ENCODE measurements around the gene TMEM41A. TPM values are rescaled to one million over a fixed set of nuclear protein-coding genes. Genes with fewer than 3 reads are reported as not detected.
"Not testable (repeated sequence)": the region's sequence is repeated elsewhere in the genome, so short reads cannot be mapped to it uniquely, and the experiment has no call there.

TMEM41A gene
- total RNA-seq, 1 experiment from 2014 or later = 30.2 TPM

- BruUV-seq (replicated peaks) = no TSS peak
- H3K4me3 ChIP-seq (ENCODE audit: low read depth in 2 of 2, low read length in 2 of 2) = no peak overlapping the region
- H3K36me3 ChIP-seq (ENCODE audit: control insufficient read depth, insufficient read depth, low read length) = no peaks in the 10 kb centered on the region
- no peak for TF ChIP-seq CTCF (IDR thresholded peaks at IDR 0.05)
- TF ChIP-seq REST (IDR thresholded peaks at IDR 0.05; ENCODE audit: insufficient read depth in 1 of 2, low read depth in 2 of 2, low read length in 1 of 2) = no peak
- TF ChIP-seq SIN3A (IDR thresholded peaks at IDR 0.05; ENCODE audit: borderline replicate concordance, insufficient read depth, low read depth, low read length) = no peak
- TF ChIP-seq POLR2AphosphoS5 (IDR thresholded peaks at IDR 0.05; ENCODE audit: low read depth, low read length) = no peak
- no peak for TF ChIP-seq TCF7L2 (IDR thresholded peaks at IDR 0.05; ENCODE audit: low read depth, low read length)
- ATAC-seq = no peak
- intact Hi-C loops (cut with micrococcal nuclease; ENCODE audit: unreplicated experiment) (no loop called here), in situ Hi-C loops (cut with HindIII; ENCODE audit: low pct_unique_long_range_greater_than_20kb, low sequenced_read_pairs) (no loop called here)
- POLR2A ChIA-PET = no interaction called here
- no peak for DNase-seq (ENCODE audit: low read depth, low spot score)
- CTCF ChIA-PET = no interaction called here
- H3K9me3 ChIP-seq (ENCODE audit: control insufficient read depth, insufficient read depth, low read depth, low read length) = no peaks in the 10 kb centered on the region
- no peaks in the 10 kb centered on the region for H3K4me1 ChIP-seq (ENCODE audit: control insufficient read depth, insufficient read depth, low read length)
- H3K27me3 ChIP-seq (ENCODE audit: control insufficient read depth, insufficient read depth, low read length) = no peaks in the 10 kb centered on the region
- H3K27ac ChIP-seq (ENCODE audit: low read length) = no peak overlapping the region
Measured at GRCh38 chr3:185477316-185477715, 21.5 kb downstream of the TMEM41A start.

- intact Hi-C loops (cut with micrococcal nuclease; ENCODE audit: unreplicated experiment); H3K27ac ChIP-seq (ENCODE audit: low read length); ATAC-seq; H3K4me3 ChIP-seq (ENCODE audit: low read depth in 2 of 2, low read length in 2 of 2); H3K4me1 ChIP-seq (ENCODE audit: control insufficient read depth, insufficient read depth, low read length); BruUV-seq (replicated peaks); H3K9me3 ChIP-seq (ENCODE audit: control insufficient read depth, insufficient read depth, low read depth, low read length); H3K36me3 ChIP-seq (ENCODE audit: control insufficient read depth, insufficient read depth, low read length); DNase-seq (ENCODE audit: low read depth, low spot score); in situ Hi-C loops (cut with HindIII; ENCODE audit: low pct_unique_long_range_greater_than_20kb, low sequenced_read_pairs); POLR2A ChIA-PET; H3K27me3 ChIP-seq (ENCODE audit: control insufficient read depth, insufficient read depth, low read length): not testable (repeated sequence)
- CTCF ChIA-PET = interaction anchor here (1.4 kb wide), 1 partner anchor 14 kb away, joined by 6 read pairs; no protein-coding TSS in a partner anchor
Measured at GRCh38 chr3:185474922-185475321, 23.9 kb downstream of the TMEM41A start.

DNA sequence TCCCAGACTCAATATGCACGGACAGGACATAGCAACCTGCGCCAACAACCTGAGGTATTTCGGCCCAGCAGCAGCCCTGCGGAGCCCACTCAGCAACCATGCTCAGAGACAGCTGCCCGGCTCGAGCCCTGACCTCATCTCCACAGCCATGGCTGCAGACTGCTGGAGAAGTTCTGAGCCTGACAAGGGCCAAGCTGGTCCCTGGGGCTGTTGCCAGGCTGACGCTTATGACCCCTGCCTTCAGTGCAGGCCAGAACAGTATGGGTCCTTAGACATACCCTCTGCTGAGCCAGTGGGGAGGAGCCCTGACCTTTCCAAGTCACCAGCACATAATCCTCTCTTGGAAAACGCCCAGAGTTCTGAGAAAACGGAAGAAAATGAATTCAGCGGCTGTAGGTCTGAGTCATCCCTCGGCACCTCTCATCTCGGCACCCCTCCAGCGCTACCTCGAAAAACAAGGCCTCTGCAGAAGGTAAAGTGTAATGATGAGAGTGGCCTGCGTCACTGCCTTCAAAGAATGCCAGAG lies 25.5 kb downstream of the TMEM41A start:
- ChIA-PET POLR2A (no interaction called here), CTCF (no interaction called here)
- ATAC-seq = no peak
- intact Hi-C loops (cut with micrococcal nuclease; ENCODE audit: unreplicated experiment) = no loop called here
- Histone ChIP-seq H3K27ac (ENCODE audit: low read length) (no peak overlapping the region), H3K36me3 (ENCODE audit: control insufficient read depth, insufficient read depth, low read length) (no peaks in the 10 kb centered on the region), H3K27me3 (ENCODE audit: control insufficient read depth, insufficient read depth, low read length) (no peaks in the 10 kb centered on the region), H3K9me3 (ENCODE audit: control insufficient read depth, insufficient read depth, low read depth, low read length) (no peaks in the 10 kb centered on the region), H3K4me1 (ENCODE audit: control insufficient read depth, insufficient read depth, low read length) (no peaks in the 10 kb centered on the region), H3K4me3 (ENCODE audit: low read depth in 2 of 2, low read length in 2 of 2) (no peak overlapping the region)
- no peak for DNase-seq (ENCODE audit: low read depth, low spot score)
- in situ Hi-C loops (cut with HindIII; ENCODE audit: low pct_unique_long_range_greater_than_20kb, low sequenced_read_pairs) = no loop called here
- no TSS peak for BruUV-seq (replicated peaks)
- TF ChIP-seq REST (IDR thresholded peaks at IDR 0.05; ENCODE audit: insufficient read depth in 1 of 2, low read depth in 2 of 2, low read length in 1 of 2) = no peak
- no peak for TF ChIP-seq CTCF (IDR thresholded peaks at IDR 0.05)
- no peak for TF ChIP-seq POLR2AphosphoS5 (IDR thresholded peaks at IDR 0.05; ENCODE audit: low read depth, low read length)
- TF ChIP-seq TCF7L2 (IDR thresholded peaks at IDR 0.05; ENCODE audit: low read depth, low read length) = no peak
- TF ChIP-seq SIN3A (IDR thresholded peaks at IDR 0.05; ENCODE audit: borderline replicate concordance, insufficient read depth, low read depth, low read length) = no peak

Measured in Panc1 (cell line).